ENCODE data around the gene DGCR6L. TPM values are rescaled to one million over a fixed set of nuclear protein-coding genes. Genes with fewer than 3 reads are reported as not detected.
A peak's percentile ranks its signal among the peaks of the same experiment; 100 is the strongest.

Gene DGCR6L
- total RNA-seq, 1 donor from 2014 or later, result 40.1 TPM

GRCh38 chr22:20302438-20303228 lies 17.2 kb downstream of the DGCR6L start:
- Mint-ChIP-seq H3K4me3 (no peak overlapping the region), H3K4me1 (peaks cover 11% of the 10 kb centered on the region), H3K36me3 (no peaks in the 10 kb centered on the region), H3K27ac (no peak overlapping the region), H3K9me3 (no peaks in the 10 kb centered on the region), H3K27me3 (ENCODE audit: low read depth) (peaks cover 42% of the 10 kb centered on the region)
- TF ChIP-seq, protein P1, sequence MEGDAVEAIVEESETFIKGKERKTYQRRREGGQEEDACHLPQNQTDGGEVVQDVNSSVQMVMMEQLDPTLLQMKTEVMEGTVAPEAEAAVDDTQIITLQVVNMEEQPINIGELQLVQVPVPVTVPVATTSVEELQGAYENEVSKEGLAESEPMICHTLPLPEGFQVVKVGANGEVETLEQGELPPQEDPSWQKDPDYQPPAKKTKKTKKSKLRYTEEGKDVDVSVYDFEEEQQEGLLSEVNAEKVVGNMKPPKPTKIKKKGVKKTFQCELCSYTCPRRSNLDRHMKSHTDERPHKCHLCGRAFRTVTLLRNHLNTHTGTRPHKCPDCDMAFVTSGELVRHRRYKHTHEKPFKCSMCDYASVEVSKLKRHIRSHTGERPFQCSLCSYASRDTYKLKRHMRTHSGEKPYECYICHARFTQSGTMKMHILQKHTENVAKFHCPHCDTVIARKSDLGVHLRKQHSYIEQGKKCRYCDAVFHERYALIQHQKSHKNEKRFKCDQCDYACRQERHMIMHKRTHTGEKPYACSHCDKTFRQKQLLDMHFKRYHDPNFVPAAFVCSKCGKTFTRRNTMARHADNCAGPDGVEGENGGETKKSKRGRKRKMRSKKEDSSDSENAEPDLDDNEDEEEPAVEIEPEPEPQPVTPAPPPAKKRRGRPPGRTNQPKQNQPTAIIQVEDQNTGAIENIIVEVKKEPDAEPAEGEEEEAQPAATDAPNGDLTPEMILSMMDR (IDR thresholded peaks at IDR 0.05; ENCODE audit: unreplicated experiment), result no peak
- no peak for DNase-seq (ENCODE audit: low spot score in 2 of 2, unreplicated experiment in 2 of 2)

DNA sequence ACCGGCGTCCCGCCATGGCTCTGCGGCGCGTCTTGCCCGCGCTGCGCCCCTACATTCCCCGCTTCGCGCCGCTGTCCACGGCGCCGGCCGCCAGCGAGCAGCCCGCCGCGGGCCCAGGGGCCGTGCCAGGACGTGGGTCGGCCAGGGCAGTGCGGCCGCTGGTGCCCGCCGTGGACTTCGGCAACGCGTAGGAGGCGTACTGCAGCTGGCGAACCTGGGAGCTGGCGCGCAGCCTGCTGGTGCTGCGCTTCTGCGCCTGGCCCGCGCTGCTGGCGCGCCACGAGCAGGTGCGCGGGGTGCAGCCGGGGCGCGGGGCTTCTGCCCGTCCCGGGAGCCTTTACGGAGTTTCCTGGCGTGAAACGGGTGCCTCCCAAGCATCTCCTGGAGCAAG lies 20.1 kb downstream of the DGCR6L start:
- peak overlapping the region; percentile 49 for H3K4me3 Mint-ChIP-seq
- peaks cover 11% of the 10 kb centered on the region for H3K4me1 Mint-ChIP-seq
- DNase-seq (ENCODE audit: low spot score in 2 of 2, unreplicated experiment in 2 of 2), result no peak
- no peaks in the 10 kb centered on the region for H3K9me3 Mint-ChIP-seq
- peaks cover 67% of the 10 kb centered on the region for H3K27me3 Mint-ChIP-seq (ENCODE audit: low read depth)
- no peak overlapping the region for H3K27ac Mint-ChIP-seq
- TF ChIP-seq, protein P1 (IDR thresholded peaks at IDR 0.05; ENCODE audit: unreplicated experiment), result no peak
- no peaks in the 10 kb centered on the region for H3K36me3 Mint-ChIP-seq

DNA sequence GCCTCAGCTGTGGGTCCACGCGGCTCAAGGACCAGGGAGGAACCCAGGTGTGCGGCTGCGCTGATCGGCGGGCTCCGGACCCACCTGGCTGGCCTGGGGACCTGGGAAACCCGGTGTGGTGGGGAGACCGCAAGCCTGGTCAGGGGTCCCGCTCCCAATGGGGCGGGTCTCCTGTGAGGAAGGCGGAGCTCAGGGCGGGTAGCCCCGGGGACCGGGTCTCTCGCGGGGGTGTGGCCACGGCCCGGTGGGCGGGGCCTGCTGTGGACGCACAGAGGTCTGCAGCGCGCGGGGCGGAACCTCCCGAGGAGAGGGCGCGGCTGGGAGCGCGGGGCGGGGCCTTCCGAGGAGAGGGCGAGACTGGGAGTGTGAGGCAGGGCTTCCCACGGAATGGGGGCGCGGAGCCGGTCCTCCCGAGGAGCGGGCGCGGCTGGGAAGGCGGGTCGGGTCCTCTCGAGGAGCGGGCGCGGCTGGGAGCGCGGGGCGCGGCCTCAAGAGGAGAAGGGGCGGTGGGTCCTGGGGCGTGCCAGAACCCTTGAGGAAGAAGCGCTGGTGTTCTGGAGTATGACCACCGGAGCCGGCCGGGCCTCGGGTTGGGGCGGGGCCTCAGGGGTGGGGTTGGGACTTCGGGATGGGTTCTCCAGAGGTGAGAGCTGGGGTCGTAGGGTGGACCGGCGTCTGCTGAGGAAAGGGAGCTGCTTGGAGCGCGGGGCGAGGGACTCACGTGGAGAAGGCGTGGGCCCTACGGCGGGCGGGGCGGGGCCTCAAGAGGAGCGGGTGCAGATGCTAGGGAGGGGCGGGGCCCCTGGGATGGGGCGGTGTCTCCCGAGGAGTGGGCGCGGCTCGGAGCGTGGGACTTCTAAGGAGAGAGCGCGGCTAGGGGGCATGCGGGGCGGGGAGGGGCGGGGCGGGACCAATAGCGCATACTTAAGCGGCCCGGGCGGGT lies 20.8 kb downstream of the DGCR6L start:
- Mint-ChIP-seq H3K4me3 (peak overlapping the region; percentile 66), H3K9me3 (no peaks in the 10 kb centered on the region), H3K4me1 (peaks cover 11% of the 10 kb centered on the region), H3K36me3 (no peaks in the 10 kb centered on the region), H3K27me3 (ENCODE audit: low read depth) (peaks cover 71% of the 10 kb centered on the region), H3K27ac (no peak overlapping the region)
- TF ChIP-seq, protein P1 (IDR thresholded peaks at IDR 0.05; ENCODE audit: unreplicated experiment), result no peak
- peak; percentile 85 to 89 for DNase-seq (ENCODE audit: low spot score in 2 of 2, unreplicated experiment in 2 of 2)

DNA sequence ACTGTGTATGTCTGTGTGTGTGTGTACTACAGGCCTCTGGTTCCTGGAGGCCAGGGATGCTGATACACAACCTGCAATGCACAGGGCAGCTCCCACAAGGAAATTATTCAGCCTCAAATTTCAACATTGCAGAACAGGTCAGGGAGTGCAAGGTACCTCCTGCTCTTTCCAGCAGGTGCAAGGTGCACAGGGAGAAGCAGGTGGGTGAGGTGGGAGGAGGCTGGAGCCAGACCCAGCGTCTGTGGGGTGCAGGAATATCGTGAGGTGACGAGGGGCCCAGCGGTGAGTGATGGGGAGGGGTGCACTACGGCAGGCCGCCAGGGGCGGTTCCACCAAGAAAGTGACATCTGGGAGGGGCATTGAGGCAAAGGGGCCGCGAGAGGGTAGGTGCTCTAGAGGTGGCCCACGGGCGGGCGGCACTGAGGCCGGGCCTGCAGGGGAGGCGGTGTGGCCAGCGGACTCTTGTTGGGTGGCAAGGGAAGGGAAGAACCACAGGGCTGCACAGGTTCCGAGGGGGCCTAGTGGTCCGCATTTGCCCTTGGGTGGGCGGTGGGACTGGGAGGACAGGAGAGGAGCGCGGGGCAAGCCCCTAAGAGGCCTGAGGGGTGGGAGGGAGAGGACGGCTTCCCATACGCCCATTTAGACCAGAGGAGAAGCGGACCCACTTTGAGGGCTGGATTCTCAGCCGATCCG lies 21.6 kb downstream of the DGCR6L start:
- Mint-ChIP-seq H3K4me1 (peaks cover 11% of the 10 kb centered on the region), H3K27me3 (ENCODE audit: low read depth) (peaks cover 71% of the 10 kb centered on the region)

More for the DNA sequence above, 21.6 kb downstream of the DGCR6L start:
- no peaks in the 10 kb centered on the region for H3K9me3 Mint-ChIP-seq
- peak overlapping the region; percentile 2 for H3K27ac Mint-ChIP-seq
- no peaks in the 10 kb centered on the region for H3K36me3 Mint-ChIP-seq
- DNase-seq (ENCODE audit: low spot score in 2 of 2, unreplicated experiment in 2 of 2), result no peak
- peak overlapping the region; percentile 66 for H3K4me3 Mint-ChIP-seq
- TF ChIP-seq, protein P1 (IDR thresholded peaks at IDR 0.05; ENCODE audit: unreplicated experiment), result no peak

Data from mesothelial cell of epicardium (in vitro differentiated cells).